B cell (primary cell): ENCODE results near the gene CELF4. TPM values are rescaled to one million over a fixed set of nuclear protein-coding genes. Genes with fewer than 3 reads are reported as not detected.

Experiments used
- ATAC-seq: fragments of 200-7000 bp; cut with Tn5 transposase; one replicate; pipeline ENCODE4 v1.10.0; 2021; ENCODE audit warnings: low read depth, mild to moderate bottlenecking, moderate number of reproducible peaks, moderate library complexity
- CTCF ChIA-PET: fragments of 350-600 bp; sonication (Branson Sonifier 250); formaldehyde crosslinking; loops from one replicate; lab custom pipeline; 2021; ENCODE audit warnings: antibody characterized with exemption, inconsistent platforms; lab: Charles Lee
- POLR2A ChIA-PET: fragments of 350-600 bp; sonication (Branson Sonifier 250); formaldehyde crosslinking; loops from one replicate; lab custom pipeline; 2021; ENCODE audit warnings: antibody characterized with exemption; lab: Charles Lee
- DNase-seq: peaks from one replicate; pipeline ENCODE4 v3.0.0; 2013
- H2AFZ ChIP-seq: 2 replicates; pipeline ENCODE4 v1.6.1; 2012; ENCODE audit warnings: mild to moderate bottlenecking, low read depth, low read length; ENCODE audit not compliant: insufficient read depth, poor library complexity, severe bottlenecking
- H3K27ac ChIP-seq, 2 donors: 1 replicate in 1 of 2; 2 replicates in 1 of 2; pipeline ENCODE4 v1.5.1; 2012 to 2013; ENCODE audit warnings: low read length in 2 of 2, mild to moderate bottlenecking in 2 of 2, moderate library complexity in 1 of 2
- H3K27me3 ChIP-seq, 4 experiments: fragments of 200-600 bp in 1 of 4; sonication (generic) in 1 of 4; replicated peaks in 1 of 4; 1 replicate in 2 of 4; 2 replicates in 2 of 4; pipeline versions ENCODE4 v1.6.1 to v1.7.0; 2013 to 2016; ENCODE audit warnings: low read length in 3 of 4, mild to moderate bottlenecking in 2 of 4, mixed read lengths in 1 of 4, moderate library complexity in 1 of 4; ENCODE audit not compliant: insufficient read depth in 4 of 4, control insufficient read depth in 3 of 4; ENCODE audit errors: control extremely low read depth in 1 of 4
- H3K36me3 ChIP-seq, 2 experiments: replicated peaks in 1 of 2; 1 replicate in 1 of 2; 2 replicates in 1 of 2; pipeline versions ENCODE4 v1.6.1 to v1.7.1; 2013; ENCODE audit warnings: low read length in 1 of 2; ENCODE audit not compliant: insufficient read depth in 2 of 2, control insufficient read depth in 1 of 2; ENCODE audit errors: control extremely low read depth in 1 of 2, extremely low read depth in 1 of 2
- H3K4me1 ChIP-seq, 2 donors: fragments of 200-600 bp in 1 of 2; sonication (generic) in 1 of 2; 1 replicate in 1 of 2; 2 replicates in 1 of 2; pipeline versions ENCODE4 v1.5.1 to v1.6.1; 2013 to 2017; ENCODE audit warnings: low read length in 2 of 2; ENCODE audit not compliant: control insufficient read depth in 2 of 2, insufficient read depth in 2 of 2
- H3K4me2 ChIP-seq: replicated peaks from 2 replicates; pipeline ENCODE3; 2012; ENCODE audit warnings: mild to moderate bottlenecking, low read depth, low read length; ENCODE audit not compliant: poor library complexity, severe bottlenecking
- H3K4me3 ChIP-seq, 5 experiments: fragments of 200-600 bp in 1 of 5; sonication (generic) in 1 of 5; 1 replicate in 3 of 5; 2 replicates in 2 of 5; pipeline versions ENCODE4 v1.5.1 to v1.7.0; 2011 to 2016; ENCODE audit warnings: low read length in 4 of 5, mild to moderate bottlenecking in 4 of 5, low read depth in 2 of 5, control low read depth in 1 of 5, moderate library complexity in 1 of 5; ENCODE audit not compliant: insufficient read depth in 1 of 5; ENCODE audit errors: control extremely low read depth in 1 of 5, extremely low read depth in 1 of 5
- H3K79me2 ChIP-seq: fragments of 200-600 bp; sonication (generic); one replicate; pipeline ENCODE4 v1.6.0; 2016; ENCODE audit warnings: low read length; ENCODE audit not compliant: control insufficient read depth, insufficient read depth
- H3K9ac ChIP-seq: fragments of 200-600 bp; sonication (generic); 2 replicates; pipeline ENCODE4 v1.6.1; 2017; ENCODE audit warnings: mild to moderate bottlenecking, low read length, moderate library complexity
- H3K9me3 ChIP-seq, 3 donors: one replicate each; pipeline versions ENCODE4 v1.6.1 to v1.7.1; 2013; ENCODE audit warnings: low read length in 2 of 3; ENCODE audit not compliant: control insufficient read depth in 2 of 3, insufficient read depth in 1 of 3; ENCODE audit errors: control extremely low read depth in 1 of 3
- H4K20me1 ChIP-seq: 2 replicates; pipeline ENCODE4 v1.6.0; 2012; ENCODE audit warnings: mild to moderate bottlenecking, low read length; ENCODE audit not compliant: insufficient read depth, control insufficient read depth, poor library complexity, severe bottlenecking
- H3K27ac Mint-ChIP-seq: one replicate; pipeline ENCODE4 v1.8.0; 2021; ENCODE audit warnings: mixed read lengths
- H3K27me3 Mint-ChIP-seq: one replicate; pipeline ENCODE4 v1.8.0; 2021; ENCODE audit warnings: mixed read lengths
- H3K4me1 Mint-ChIP-seq: one replicate; pipeline ENCODE4 v1.8.0; 2021; ENCODE audit warnings: mixed read lengths
- H3K4me3 Mint-ChIP-seq: one replicate; pipeline ENCODE4 v1.8.0; 2021; ENCODE audit warnings: mixed read lengths
- H3K9me3 Mint-ChIP-seq: one replicate; pipeline ENCODE4 v1.8.0; 2022; ENCODE audit warnings: mixed read lengths; ENCODE audit not compliant: insufficient read depth
- EZH2 ChIP-seq: IDR thresholded peaks from 2 replicates; pipeline ENCODE4 v1.6.1; 2012; ENCODE audit warnings: borderline replicate concordance, low read depth, mild to moderate bottlenecking, moderate library complexity, low read length; ENCODE audit not compliant: insufficient read depth, poor library complexity, severe bottlenecking
- WGBS: methylation state at CpG from one replicate; pipeline ENCODE4 v1.1.5; 2013; ENCODE audit warnings: missing lambda C conversion rate; ENCODE audit not compliant: insufficient coverage; 5-methylcytosine and 5-hydroxymethylcytosine counted together
- intact Hi-C: fragments of 100-400 bp; cut with micrococcal nuclease; formaldehyde crosslinking; loops from one replicate; pipeline ENCODE4 v1.10.0; 2022
- polyA plus RNA-seq: library from polyadenylated mRNA; depleted of rRNA; stranded (reverse); fragments of >200 nt; gene quantifications from 2 replicates; pipeline ENCODE4 v1.2.3, GENCODE V29; 2012
- total RNA-seq, 2 donors: library from RNA; stranded (reverse); fragments of 120-200 nt in 1 of 2; gene quantifications; 1 replicate in 1 of 2; 2 replicates in 1 of 2; pipeline versions ENCODE4 v1.2.3 to v1.2.4, GENCODE V29; 2013 to 2022
- TF ChIP-seq, protein P1 (sequence below): fragments of 200-600 bp; IDR thresholded peaks from one replicate; pipeline ENCODE4 v1.8.0; 2022; ENCODE audit warnings: antibody characterized with exemption, mild to moderate bottlenecking

Gene CELF4
- total and polyA plus RNA-seq, 2 donors (not counting 1 experiment from before 2014, with no cell fraction given), result not detected

DNA sequence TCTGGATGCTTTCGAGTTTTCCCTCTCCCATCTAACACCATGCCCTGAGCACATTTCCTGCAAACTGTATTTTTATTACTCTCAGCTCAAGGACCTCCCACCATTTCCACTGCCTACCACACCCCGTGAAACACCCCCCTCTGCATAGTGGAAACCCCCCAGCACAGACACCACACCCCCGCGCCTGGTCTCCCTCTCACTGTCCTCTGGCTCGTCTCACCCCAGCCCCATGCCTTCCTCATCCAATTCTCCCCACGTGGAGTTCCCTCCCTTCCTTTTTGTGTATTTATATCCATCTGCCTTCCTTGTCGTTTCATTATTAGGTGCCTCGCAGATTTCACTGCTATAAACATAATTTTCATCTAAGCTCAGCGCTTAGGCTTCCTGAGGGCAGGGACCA is 307.5 kb downstream of the CELF4 start:
- 38% methylated on average over 7 of the region's 9 CpGs for WGBS
- POLR2A ChIA-PET, result no interaction called here

DNA sequence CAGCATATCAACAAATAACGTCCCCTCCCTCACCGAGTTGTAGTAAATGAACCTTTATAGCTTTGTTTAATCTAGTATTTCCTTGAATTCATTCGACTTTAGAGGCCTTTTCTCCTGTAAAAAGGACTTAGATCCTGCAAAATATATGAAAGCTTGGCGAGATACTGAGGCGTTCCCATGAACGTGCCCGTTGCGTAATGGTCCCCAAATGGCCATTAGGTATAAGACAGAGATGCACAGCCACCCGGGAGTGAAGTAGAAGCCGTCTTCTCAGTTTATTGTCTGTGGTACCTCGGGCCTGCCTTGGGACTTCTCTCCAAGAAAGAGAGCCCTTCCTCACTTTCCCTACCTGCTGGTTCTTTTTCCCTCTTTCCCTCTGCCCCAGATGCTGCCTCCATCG is 310.6 kb downstream of the CELF4 start:
- Histone ChIP-seq H3K79me2 (no peaks in the 10 kb centered on the region), H4K20me1 (no peaks in the 10 kb centered on the region), H3K27ac (no peak overlapping the region), H3K9me3 (peaks cover 0 to 10% (median 0%) of the 10 kb centered on the region in 3 donors), H3K4me3 (no peak overlapping the region), H3K4me1 (peaks cover 0 to 4% of the 10 kb centered on the region in 2 donors), H3K9ac (no peak overlapping the region), H3K27me3 (peaks cover 0 to 37% (median 7%) of the 10 kb centered on the region in 4 experiments), H2AFZ (peak overlapping the region; percentile 28), H3K36me3 (no peaks in the 10 kb centered on the region), H3K4me2 (no peak overlapping the region)
- H3K9me3 Mint-ChIP-seq, result no peaks in the 10 kb centered on the region
- H3K4me3 Mint-ChIP-seq, result peak overlapping the region; percentile 85
- ChIA-PET CTCF (no interaction called here), POLR2A (no interaction called here)
- no peak overlapping the region for H3K27ac Mint-ChIP-seq
- DNase-seq, result no peak
- no peak for ATAC-seq
- peaks cover 10% of the 10 kb centered on the region for H3K4me1 Mint-ChIP-seq
- intact Hi-C loops, result no loop called here
- H3K27me3 Mint-ChIP-seq, result peaks cover 60% of the 10 kb centered on the region
- no peak for TF ChIP-seq EZH2
- TF ChIP-seq, protein P1, sequence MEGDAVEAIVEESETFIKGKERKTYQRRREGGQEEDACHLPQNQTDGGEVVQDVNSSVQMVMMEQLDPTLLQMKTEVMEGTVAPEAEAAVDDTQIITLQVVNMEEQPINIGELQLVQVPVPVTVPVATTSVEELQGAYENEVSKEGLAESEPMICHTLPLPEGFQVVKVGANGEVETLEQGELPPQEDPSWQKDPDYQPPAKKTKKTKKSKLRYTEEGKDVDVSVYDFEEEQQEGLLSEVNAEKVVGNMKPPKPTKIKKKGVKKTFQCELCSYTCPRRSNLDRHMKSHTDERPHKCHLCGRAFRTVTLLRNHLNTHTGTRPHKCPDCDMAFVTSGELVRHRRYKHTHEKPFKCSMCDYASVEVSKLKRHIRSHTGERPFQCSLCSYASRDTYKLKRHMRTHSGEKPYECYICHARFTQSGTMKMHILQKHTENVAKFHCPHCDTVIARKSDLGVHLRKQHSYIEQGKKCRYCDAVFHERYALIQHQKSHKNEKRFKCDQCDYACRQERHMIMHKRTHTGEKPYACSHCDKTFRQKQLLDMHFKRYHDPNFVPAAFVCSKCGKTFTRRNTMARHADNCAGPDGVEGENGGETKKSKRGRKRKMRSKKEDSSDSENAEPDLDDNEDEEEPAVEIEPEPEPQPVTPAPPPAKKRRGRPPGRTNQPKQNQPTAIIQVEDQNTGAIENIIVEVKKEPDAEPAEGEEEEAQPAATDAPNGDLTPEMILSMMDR, result no peak
- 87% methylated on average over 9 of the region's 12 CpGs for whole genome bisulfite sequencing

More for the DNA sequence above, 307.5 kb downstream of the CELF4 start:
- Histone ChIP-seq H3K27me3 (peaks cover 0 to 24% (median 3%) of the 10 kb centered on the region in 4 experiments), H3K4me1 (peaks cover 0 to 4% of the 10 kb centered on the region in 2 donors), H3K4me3 (no peak overlapping the region), H2AFZ (no peak overlapping the region), H3K27ac (no peak overlapping the region), H3K4me2 (no peak overlapping the region), H3K9me3 (peaks cover 0 to 10% (median 0%) of the 10 kb centered on the region in 3 donors), H3K36me3 (no peaks in the 10 kb centered on the region), H4K20me1 (no peaks in the 10 kb centered on the region), H3K9ac (no peak overlapping the region), H3K79me2 (no peaks in the 10 kb centered on the region)
- no peak overlapping the region for H3K4me3 Mint-ChIP-seq
- DNase-seq, result no peak
- H3K27me3 Mint-ChIP-seq, result peaks cover 37% of the 10 kb centered on the region
- CTCF ChIA-PET, result no interaction called here
- H3K27ac Mint-ChIP-seq, result no peak overlapping the region
- intact Hi-C loops, result no loop called here
- TF ChIP-seq EZH2, result no peak
- TF ChIP-seq, protein P1, result no peak
- H3K4me1 Mint-ChIP-seq, result peaks cover 6% of the 10 kb centered on the region
- H3K9me3 Mint-ChIP-seq, result no peaks in the 10 kb centered on the region
- no peak for ATAC-seq
